Coronary artery (tissue), 2 donors: ENCODE results near the gene CNNM2.

ENCODE experiments used
- DNase-seq: peaks from one replicate; pipeline ENCODE4 v3.0.0-alpha.2; 2017; ENCODE audit warnings: low spot score
- H3K27ac ChIP-seq, 2 donors: fragments of 200-600 bp; sonication (generic); one replicate each; pipeline ENCODE4 v1.5.1; 2016 to 2019
- H3K4me3 ChIP-seq: fragments of 200-600 bp; sonication (generic); 2 replicates; pipeline ENCODE4 v1.5.1; 2016; ENCODE audit warnings: mild to moderate bottlenecking, moderate library complexity
- TF ChIP-seq, protein P1 (sequence below): fragments of 200-600 bp; sonication (generic); IDR thresholded peaks from one replicate; pipeline ENCODE4 v1.5.1; 2019; ENCODE audit warnings: antibody characterized with exemption

CNNM2 gene

DNA sequence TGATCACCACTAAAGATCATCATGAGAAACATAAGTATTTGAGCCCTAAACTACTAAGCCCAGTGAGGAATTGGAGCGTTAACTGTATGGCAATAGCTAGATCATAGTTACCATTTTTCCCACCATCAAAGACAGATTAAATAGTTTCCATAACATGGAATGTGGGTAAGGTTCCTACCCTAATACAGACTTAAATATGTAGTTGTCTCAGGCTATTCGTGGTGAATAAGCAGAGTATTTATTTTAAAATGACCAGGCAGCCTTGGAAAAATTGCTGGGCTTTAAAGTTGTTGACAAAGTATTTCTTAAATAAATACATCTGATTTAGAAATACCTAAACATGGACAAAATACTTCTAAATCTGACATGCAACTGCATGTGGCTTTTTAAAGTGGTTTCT lies 168.2 kb downstream of the CNNM2 start:
- DNase-seq: no peak
- Histone ChIP-seq H3K27ac (peak overlapping the region; percentile 68 to 77), H3K4me3 (no peak overlapping the region)
- TF ChIP-seq, protein P1, sequence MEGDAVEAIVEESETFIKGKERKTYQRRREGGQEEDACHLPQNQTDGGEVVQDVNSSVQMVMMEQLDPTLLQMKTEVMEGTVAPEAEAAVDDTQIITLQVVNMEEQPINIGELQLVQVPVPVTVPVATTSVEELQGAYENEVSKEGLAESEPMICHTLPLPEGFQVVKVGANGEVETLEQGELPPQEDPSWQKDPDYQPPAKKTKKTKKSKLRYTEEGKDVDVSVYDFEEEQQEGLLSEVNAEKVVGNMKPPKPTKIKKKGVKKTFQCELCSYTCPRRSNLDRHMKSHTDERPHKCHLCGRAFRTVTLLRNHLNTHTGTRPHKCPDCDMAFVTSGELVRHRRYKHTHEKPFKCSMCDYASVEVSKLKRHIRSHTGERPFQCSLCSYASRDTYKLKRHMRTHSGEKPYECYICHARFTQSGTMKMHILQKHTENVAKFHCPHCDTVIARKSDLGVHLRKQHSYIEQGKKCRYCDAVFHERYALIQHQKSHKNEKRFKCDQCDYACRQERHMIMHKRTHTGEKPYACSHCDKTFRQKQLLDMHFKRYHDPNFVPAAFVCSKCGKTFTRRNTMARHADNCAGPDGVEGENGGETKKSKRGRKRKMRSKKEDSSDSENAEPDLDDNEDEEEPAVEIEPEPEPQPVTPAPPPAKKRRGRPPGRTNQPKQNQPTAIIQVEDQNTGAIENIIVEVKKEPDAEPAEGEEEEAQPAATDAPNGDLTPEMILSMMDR: no peak

GRCh38 chr10:103086799-103087198 lies 168.7 kb downstream of the CNNM2 start:
- H3K4me3 ChIP-seq: no peak overlapping the region
- no peak for DNase-seq
- H3K27ac ChIP-seq: peak overlapping the region in 1 of 2 donors; percentile 77
- TF ChIP-seq, protein P1: no peak

DNA sequence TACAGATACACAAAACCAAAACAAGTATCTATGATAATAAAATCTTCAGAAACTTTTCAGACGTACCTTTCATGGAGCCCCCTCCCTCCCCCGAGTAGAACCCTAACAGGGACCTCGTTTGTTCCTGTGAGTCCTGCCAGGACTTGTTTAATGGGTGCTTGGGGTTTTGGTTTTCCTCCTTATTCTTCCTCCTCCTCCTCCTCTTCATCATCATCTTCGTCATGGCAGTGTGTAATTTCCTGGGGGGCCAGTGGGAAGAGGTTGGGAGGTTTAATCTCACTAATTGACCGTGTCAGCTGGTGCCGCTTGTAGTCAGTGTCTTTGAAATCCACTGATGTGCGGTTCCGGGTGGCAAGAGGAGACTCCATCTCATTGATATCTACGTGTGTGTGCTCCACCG lies 171.4 kb downstream of the CNNM2 start:
- no peak for DNase-seq
- peak overlapping the region in 1 of 2 donors; percentile 44 for H3K27ac ChIP-seq
- TF ChIP-seq, protein P1: no peak

DNA sequence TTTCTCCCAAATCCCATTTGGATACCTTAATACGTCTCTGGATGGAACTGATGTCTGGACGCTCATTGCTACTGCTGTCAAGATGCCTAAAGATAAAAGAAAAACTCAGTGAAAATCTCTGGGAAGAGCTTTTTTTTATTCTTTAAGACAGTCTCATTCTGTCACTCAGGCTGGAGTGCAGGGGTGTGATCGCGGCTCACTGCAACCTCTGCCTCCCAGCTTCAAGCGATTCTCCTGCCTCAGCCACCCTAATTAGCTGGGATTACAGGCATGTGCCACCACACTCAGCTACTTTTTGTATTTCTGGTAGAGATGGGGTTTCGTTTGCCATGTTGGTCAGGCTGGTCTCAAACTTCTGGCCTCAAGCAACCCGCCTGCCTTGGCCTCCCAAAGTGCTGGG lies 172.8 kb downstream of the CNNM2 start:
- DNase-seq: no peak
- no peak overlapping the region for H3K4me3 ChIP-seq
- peak overlapping the region in 1 of 2 donors; percentile 24 for H3K27ac ChIP-seq
- TF ChIP-seq, protein P1: no peak

More for the DNA sequence above, 171.4 kb downstream of the CNNM2 start:
- no peak overlapping the region for H3K4me3 ChIP-seq

DNA sequence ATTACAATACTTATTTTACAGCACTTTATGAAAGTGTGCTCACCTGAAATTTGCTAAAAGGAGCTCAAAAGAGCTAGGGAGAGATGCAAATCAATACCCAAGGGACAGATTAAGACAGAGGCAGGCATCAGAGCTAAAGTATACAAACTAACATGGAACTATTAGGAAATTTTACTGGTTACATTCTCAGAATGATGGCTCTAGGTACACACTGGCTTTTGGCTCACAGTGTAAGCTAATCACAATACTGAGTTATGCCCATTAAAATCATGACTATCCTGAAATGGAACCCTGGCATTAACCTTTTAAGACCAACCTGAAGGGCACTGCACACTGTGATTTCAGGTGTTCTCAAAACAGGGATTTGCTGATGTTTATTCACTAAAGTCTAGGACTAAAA lies 176.9 kb downstream of the CNNM2 start:
- TF ChIP-seq, protein P1: no peak
- DNase-seq: no peak
- Histone ChIP-seq H3K4me3 (no peak overlapping the region), H3K27ac (no peak overlapping the region)

DNA sequence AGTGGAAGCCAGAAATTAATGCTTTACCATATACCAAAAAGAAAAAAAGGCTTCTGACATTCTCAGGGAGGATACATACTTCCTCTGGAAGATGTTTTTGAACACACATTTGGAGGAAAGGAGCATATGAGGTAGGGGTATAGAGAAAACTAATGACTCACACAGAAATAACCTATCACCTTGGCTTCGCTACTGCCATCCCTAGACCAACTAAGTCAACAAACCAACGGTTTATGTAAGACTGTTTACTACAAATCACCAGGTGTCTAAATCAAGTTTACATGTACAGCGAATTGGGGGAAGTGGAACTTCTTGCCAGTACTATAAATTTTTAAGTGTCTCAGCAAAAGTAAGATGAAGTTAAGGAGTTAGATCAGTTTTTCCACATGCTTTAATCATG lies 178.0 kb downstream of the CNNM2 start:
- H3K4me3 ChIP-seq: no peak overlapping the region
- no peak for DNase-seq
- TF ChIP-seq, protein P1: no peak
- peak overlapping the region in 1 of 2 donors; percentile 38 for H3K27ac ChIP-seq

- no peak overlapping the region for H3K4me3 ChIP-seq
- no peak overlapping the region for H3K27ac ChIP-seq
- TF ChIP-seq, protein P1: no peak
- DNase-seq: no peak
Measured at GRCh38 chr10:103098240-103098639, 180.1 kb downstream of the CNNM2 start.
